ENCODE measurements around the gene CCDC60.

Gene CCDC60

GRCh38 chr12:119391673-119392072 lies 57.1 kb downstream of the CCDC60 start:
- no peak overlapping the region for H3K4me3 ChIP-seq (replicated peaks in 1 of 2; ENCODE audit: low read depth in 2 of 2, low read length in 2 of 2)
- no peak for DNase-seq (ENCODE audit: low read depth in 2 of 2)
- TF ChIP-seq, protein P1, sequence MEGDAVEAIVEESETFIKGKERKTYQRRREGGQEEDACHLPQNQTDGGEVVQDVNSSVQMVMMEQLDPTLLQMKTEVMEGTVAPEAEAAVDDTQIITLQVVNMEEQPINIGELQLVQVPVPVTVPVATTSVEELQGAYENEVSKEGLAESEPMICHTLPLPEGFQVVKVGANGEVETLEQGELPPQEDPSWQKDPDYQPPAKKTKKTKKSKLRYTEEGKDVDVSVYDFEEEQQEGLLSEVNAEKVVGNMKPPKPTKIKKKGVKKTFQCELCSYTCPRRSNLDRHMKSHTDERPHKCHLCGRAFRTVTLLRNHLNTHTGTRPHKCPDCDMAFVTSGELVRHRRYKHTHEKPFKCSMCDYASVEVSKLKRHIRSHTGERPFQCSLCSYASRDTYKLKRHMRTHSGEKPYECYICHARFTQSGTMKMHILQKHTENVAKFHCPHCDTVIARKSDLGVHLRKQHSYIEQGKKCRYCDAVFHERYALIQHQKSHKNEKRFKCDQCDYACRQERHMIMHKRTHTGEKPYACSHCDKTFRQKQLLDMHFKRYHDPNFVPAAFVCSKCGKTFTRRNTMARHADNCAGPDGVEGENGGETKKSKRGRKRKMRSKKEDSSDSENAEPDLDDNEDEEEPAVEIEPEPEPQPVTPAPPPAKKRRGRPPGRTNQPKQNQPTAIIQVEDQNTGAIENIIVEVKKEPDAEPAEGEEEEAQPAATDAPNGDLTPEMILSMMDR (IDR thresholded peaks at IDR 0.05; ENCODE audit: low read depth, low read length) = no peak

DNA sequence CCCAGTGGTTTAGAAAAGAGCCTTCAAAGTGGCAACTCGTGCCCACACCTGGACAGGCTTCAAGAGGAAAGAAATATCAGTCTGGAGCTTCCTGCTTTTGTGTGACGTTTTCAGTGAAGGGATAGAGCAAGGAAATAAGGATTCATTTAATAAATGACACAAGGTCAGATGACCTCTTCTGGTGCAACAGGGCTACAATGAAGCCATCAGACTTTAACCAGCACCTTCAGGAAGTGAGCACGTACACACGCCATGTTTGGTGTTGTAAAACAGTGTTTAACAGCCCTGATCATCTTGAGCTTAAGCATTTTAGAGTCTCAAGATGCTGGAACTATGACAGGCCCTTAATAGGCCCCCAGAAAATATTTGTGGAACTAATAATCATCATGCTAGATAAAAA lies 59.1 kb downstream of the CCDC60 start:
- H3K4me3 ChIP-seq (replicated peaks in 1 of 2; ENCODE audit: low read depth in 2 of 2, low read length in 2 of 2) = no peak overlapping the region
- DNase-seq (ENCODE audit: low read depth in 2 of 2) = no peak
- TF ChIP-seq, protein P1 (IDR thresholded peaks at IDR 0.05; ENCODE audit: low read depth, low read length) = no peak

- TF ChIP-seq, protein P1 (IDR thresholded peaks at IDR 0.05; ENCODE audit: low read depth, low read length) = no peak
- no peak overlapping the region for H3K4me3 ChIP-seq (replicated peaks in 1 of 2; ENCODE audit: low read depth in 2 of 2, low read length in 2 of 2)
Observed at GRCh38 chr12:119397540-119397939, 63.0 kb downstream of the CCDC60 start.

GRCh38 chr12:119398190-119398589 lies 63.7 kb downstream of the CCDC60 start:
- no peak overlapping the region for H3K4me3 ChIP-seq (replicated peaks in 1 of 2; ENCODE audit: low read depth in 2 of 2, low read length in 2 of 2)
- no peak for DNase-seq (ENCODE audit: low read depth in 2 of 2)
- TF ChIP-seq, protein P1 (IDR thresholded peaks at IDR 0.05; ENCODE audit: low read depth, low read length) = no peak

More at GRCh38 chr12:119397540-119397939, 63.0 kb downstream of the CCDC60 start:
- no peak for DNase-seq (ENCODE audit: low read depth in 2 of 2)

DNA sequence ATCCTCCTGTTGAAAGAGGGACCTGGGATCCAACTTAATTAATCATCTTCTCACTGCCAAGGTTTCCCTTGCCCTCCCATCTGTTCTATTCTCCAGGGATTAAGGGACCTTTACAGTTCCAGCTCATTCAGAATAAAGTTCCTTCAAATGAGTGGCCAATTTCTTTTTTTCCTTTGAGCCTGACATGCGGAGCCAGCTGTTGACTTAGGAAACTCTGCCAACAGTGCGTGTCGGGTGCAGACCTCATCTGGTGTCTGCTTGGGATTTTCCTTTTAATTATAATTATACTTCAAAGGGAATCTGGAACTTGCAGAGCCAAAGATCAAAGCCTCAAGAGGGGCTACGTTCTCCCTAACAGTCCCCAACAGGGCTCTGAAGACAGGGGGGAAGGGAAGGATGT lies 64.8 kb downstream of the CCDC60 start:
- TF ChIP-seq, protein P1 (IDR thresholded peaks at IDR 0.05; ENCODE audit: low read depth, low read length) = no peak
- H3K4me3 ChIP-seq (replicated peaks in 1 of 2; ENCODE audit: low read depth in 2 of 2, low read length in 2 of 2) = no peak overlapping the region
- no peak for DNase-seq (ENCODE audit: low read depth in 2 of 2)

GRCh38 chr12:119406308-119406707 lies 71.8 kb downstream of the CCDC60 start:
- TF ChIP-seq, protein P1 (IDR thresholded peaks at IDR 0.05; ENCODE audit: low read depth, low read length) = no peak
- H3K4me3 ChIP-seq (replicated peaks in 1 of 2; ENCODE audit: low read depth in 2 of 2, low read length in 2 of 2) = no peak overlapping the region
- no peak for DNase-seq (ENCODE audit: low read depth in 2 of 2)

DNA sequence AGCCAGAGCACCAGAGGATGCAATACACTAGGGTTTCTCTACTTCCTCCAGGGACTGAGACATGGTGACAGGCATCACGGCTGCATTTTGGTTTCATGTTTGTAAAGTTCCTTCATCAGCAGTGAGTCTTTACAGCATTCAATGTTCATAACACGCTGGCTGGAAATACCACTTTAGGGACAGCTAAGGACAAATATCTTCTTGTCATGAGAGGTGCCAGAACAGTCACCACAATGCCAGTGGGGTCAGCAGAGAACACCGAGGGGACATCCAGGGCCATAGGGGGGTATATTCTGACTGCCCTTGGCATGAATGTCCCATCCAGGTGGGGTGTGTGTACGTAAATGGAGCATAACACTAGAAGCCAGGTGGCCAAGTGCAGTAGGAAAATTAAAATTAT lies 72.3 kb downstream of the CCDC60 start:
- no peak for DNase-seq (ENCODE audit: low read depth in 2 of 2)
- TF ChIP-seq, protein P1 (IDR thresholded peaks at IDR 0.05; ENCODE audit: low read depth, low read length) = no peak
- H3K4me3 ChIP-seq (replicated peaks in 1 of 2; ENCODE audit: low read depth in 2 of 2, low read length in 2 of 2) = no peak overlapping the region

All from cardiac fibroblast (primary cell).